ENCODE results near the gene DIP2C. TPM values are rescaled to one million over a fixed set of nuclear protein-coding genes. Genes with fewer than 3 reads are reported as not detected.
"Not testable (repeated sequence)": the region's sequence is repeated elsewhere in the genome, so short reads cannot be mapped to it uniquely, and the experiment has no call there.

The DIP2C gene
- total RNA-seq, 1 donor from 2014 or later = 18.4 TPM

GRCh38 chr10:451021-451471 lies 238.4 kb downstream of the DIP2C start:
- H3K36me3 ChIP-seq = no peaks in the 10 kb centered on the region
- intact Hi-C loops (cut with DNase I) = no loop called here
- H3K9me3 ChIP-seq = no peaks in the 10 kb centered on the region
- DNase-seq (ENCODE audit: extremely low spot score in 2 of 2) = no peak
- no peak overlapping the region for H3K4me3 ChIP-seq
- H3K27me3 ChIP-seq = no peaks in the 10 kb centered on the region
- H3K27ac ChIP-seq = no peak overlapping the region
- peaks cover 21% of the 10 kb centered on the region for H3K4me1 ChIP-seq
- TF ChIP-seq POLR2A (IDR thresholded peaks at IDR 0.05) (no peak), POLR2AphosphoS5 (IDR thresholded peaks at IDR 0.05; ENCODE audit: insufficient read depth in 1 of 2, low read depth in 1 of 2) (no peak)
- TF ChIP-seq, protein P1, sequence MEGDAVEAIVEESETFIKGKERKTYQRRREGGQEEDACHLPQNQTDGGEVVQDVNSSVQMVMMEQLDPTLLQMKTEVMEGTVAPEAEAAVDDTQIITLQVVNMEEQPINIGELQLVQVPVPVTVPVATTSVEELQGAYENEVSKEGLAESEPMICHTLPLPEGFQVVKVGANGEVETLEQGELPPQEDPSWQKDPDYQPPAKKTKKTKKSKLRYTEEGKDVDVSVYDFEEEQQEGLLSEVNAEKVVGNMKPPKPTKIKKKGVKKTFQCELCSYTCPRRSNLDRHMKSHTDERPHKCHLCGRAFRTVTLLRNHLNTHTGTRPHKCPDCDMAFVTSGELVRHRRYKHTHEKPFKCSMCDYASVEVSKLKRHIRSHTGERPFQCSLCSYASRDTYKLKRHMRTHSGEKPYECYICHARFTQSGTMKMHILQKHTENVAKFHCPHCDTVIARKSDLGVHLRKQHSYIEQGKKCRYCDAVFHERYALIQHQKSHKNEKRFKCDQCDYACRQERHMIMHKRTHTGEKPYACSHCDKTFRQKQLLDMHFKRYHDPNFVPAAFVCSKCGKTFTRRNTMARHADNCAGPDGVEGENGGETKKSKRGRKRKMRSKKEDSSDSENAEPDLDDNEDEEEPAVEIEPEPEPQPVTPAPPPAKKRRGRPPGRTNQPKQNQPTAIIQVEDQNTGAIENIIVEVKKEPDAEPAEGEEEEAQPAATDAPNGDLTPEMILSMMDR (IDR thresholded peaks at IDR 0.05) = no peak

DNA sequence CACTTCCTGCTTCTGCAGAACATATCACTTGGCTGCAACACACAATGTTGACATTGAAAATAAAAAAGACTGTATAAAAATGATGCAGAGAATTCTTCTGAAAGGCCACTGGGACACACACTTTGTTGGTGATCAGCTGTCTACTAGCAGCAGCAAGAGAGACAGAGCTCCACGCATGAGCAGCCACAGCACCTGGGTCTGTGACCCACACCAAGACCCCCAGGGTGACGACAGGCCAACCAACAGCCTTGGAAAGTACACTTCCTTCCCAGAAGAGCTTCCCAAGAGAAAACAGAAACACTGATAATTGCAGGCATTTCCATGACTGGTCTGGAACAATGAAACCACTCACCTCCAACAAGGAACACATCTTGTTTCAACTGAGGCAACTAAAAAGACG lies 239.0 kb downstream of the DIP2C start:
- TF ChIP-seq POLR2A (IDR thresholded peaks at IDR 0.05) (no peak), POLR2AphosphoS5 (IDR thresholded peaks at IDR 0.05; ENCODE audit: insufficient read depth in 1 of 2, low read depth in 1 of 2) (no peak)
- TF ChIP-seq, protein P1 (IDR thresholded peaks at IDR 0.05) = no peak
- Histone ChIP-seq H3K27me3 (no peaks in the 10 kb centered on the region), H3K9me3 (no peaks in the 10 kb centered on the region), H3K4me3 (no peak overlapping the region), H3K4me1 (peaks cover 21% of the 10 kb centered on the region), H3K27ac (no peak overlapping the region), H3K36me3 (no peaks in the 10 kb centered on the region)
- DNase-seq (ENCODE audit: extremely low spot score in 2 of 2) = no peak
- intact Hi-C loops (cut with DNase I) = no loop called here

- H3K36me3 ChIP-seq; H3K9me3 ChIP-seq; H3K4me3 ChIP-seq; intact Hi-C loops (cut with DNase I); H3K27me3 ChIP-seq; H3K27ac ChIP-seq; DNase-seq (ENCODE audit: extremely low spot score in 2 of 2): not testable (repeated sequence)
- peaks cover 18% of the 10 kb centered on the region for H3K4me1 ChIP-seq
These were observed 240.1 kb downstream of the DIP2C start for GRCh38 chr10:449331-449730.

- DNase-seq (ENCODE audit: extremely low spot score in 2 of 2) = no peak
- H3K4me3 ChIP-seq = no peak overlapping the region
- intact Hi-C loops (cut with DNase I) = no loop called here
- H3K27me3 ChIP-seq = no peaks in the 10 kb centered on the region
- H3K27ac ChIP-seq = no peak overlapping the region
- TF ChIP-seq POLR2AphosphoS5 (IDR thresholded peaks at IDR 0.05; ENCODE audit: insufficient read depth in 1 of 2, low read depth in 1 of 2) (no peak), POLR2A (IDR thresholded peaks at IDR 0.05) (no peak)
- TF ChIP-seq, protein P1 (IDR thresholded peaks at IDR 0.05) = no peak
- H3K4me1 ChIP-seq = no peaks in the 10 kb centered on the region
- no peaks in the 10 kb centered on the region for H3K36me3 ChIP-seq
- no peaks in the 10 kb centered on the region for H3K9me3 ChIP-seq
These were observed 246.0 kb downstream of the DIP2C start for GRCh38 chr10:443459-443858.

DNA sequence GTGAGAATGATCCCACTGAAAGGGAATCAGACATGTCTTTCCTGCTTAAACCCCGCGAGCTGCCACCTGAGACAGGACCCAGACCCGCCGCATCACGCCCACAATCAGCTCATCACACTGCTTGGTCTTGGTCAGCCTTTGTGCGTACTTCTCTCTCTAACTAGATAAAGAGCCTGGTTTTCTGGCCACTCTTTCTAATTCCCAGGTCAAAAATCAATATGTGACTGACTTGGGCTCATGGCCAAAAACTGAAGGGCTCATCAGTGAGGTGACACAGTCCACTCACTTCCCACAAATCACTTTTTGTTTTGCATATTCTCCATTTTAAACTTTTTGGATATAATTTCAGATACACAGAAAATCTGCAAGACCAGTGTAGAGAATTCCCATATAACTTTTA lies 247.3 kb downstream of the DIP2C start:
- Histone ChIP-seq H3K9me3 (no peaks in the 10 kb centered on the region), H3K36me3 (no peaks in the 10 kb centered on the region), H3K4me1 (no peaks in the 10 kb centered on the region), H3K27ac (no peak overlapping the region), H3K4me3 (no peak overlapping the region), H3K27me3 (no peaks in the 10 kb centered on the region)
- intact Hi-C loops (cut with DNase I) = no loop called here
- no peak for DNase-seq (ENCODE audit: extremely low spot score in 2 of 2)
- TF ChIP-seq, protein P1 (IDR thresholded peaks at IDR 0.05) = no peak
- TF ChIP-seq POLR2AphosphoS5 (IDR thresholded peaks at IDR 0.05; ENCODE audit: insufficient read depth in 1 of 2, low read depth in 1 of 2) = no peak
- no peak for TF ChIP-seq POLR2A (IDR thresholded peaks at IDR 0.05)

- Histone ChIP-seq H3K9me3 (no peaks in the 10 kb centered on the region), H3K36me3 (no peaks in the 10 kb centered on the region), H3K27me3 (no peaks in the 10 kb centered on the region), H3K27ac (no peak overlapping the region), H3K4me3 (no peak overlapping the region), H3K4me1 (no peaks in the 10 kb centered on the region)
- DNase-seq (ENCODE audit: extremely low spot score in 2 of 2) = no peak
- TF ChIP-seq POLR2A (IDR thresholded peaks at IDR 0.05) (no peak), POLR2AphosphoS5 (IDR thresholded peaks at IDR 0.05; ENCODE audit: insufficient read depth in 1 of 2, low read depth in 1 of 2) (no peak)
- TF ChIP-seq, protein P1 (IDR thresholded peaks at IDR 0.05) = no peak
- intact Hi-C loops (cut with DNase I) = no loop called here
These were observed 247.8 kb downstream of the DIP2C start for GRCh38 chr10:441659-442058.
